HepG2 (cell line): ENCODE measurements around the gene SNN.

Experiments used
- BCL6 ChIP-seq: IDR thresholded peaks from 2 replicates; pipeline ENCODE4 v1.6.1; 2016; ENCODE audit warnings: missing genetic modification reagents, missing compliant biosample characterization
- CAMTA2 ChIP-seq: sonication (generic); formaldehyde crosslinking; IDR thresholded peaks from 2 replicates; pipeline ENCODE4 v1.4.0; 2020; ENCODE audit warnings: mild to moderate bottlenecking, missing genetic modification reagents, borderline replicate concordance
- CTCF ChIP-seq: sonication (generic); formaldehyde crosslinking; IDR thresholded peaks from 2 replicates; pipeline ENCODE4 v1.5.0; 2020; ENCODE audit warnings: mild to moderate bottlenecking, missing genetic modification reagents, moderate library complexity
- EP300 ChIP-seq, 3 experiments: sonication (generic) in 1 of 3; formaldehyde crosslinking in 1 of 3; IDR thresholded peaks; 2 replicates each; pipeline versions ENCODE4 v1.5.1 to v1.6.1; 2011 to 2020; ENCODE audit warnings: low read depth in 2 of 3, low read length in 2 of 3, borderline replicate concordance in 1 of 3, improper control_type of control experiment in 1 of 3, mild to moderate bottlenecking in 1 of 3, missing genetic modification reagents in 1 of 3, moderate library complexity in 1 of 3
- FOXM1 ChIP-seq: sonication (generic); formaldehyde crosslinking; IDR thresholded peaks from 2 replicates; pipeline ENCODE4 v1.5.0; 2020; ENCODE audit warnings: missing genetic modification reagents
- HNF4A ChIP-seq: sonication (generic); formaldehyde crosslinking; IDR thresholded peaks from 2 replicates; pipeline ENCODE4 v1.4.0; 2020; ENCODE audit warnings: missing genetic modification reagents
- HOXD1 ChIP-seq: sonication (generic); formaldehyde crosslinking; IDR thresholded peaks from 2 replicates; pipeline ENCODE4 v1.5.0; 2020; ENCODE audit warnings: missing genetic modification reagents
- PCBP2 ChIP-seq: fragments of 200-400 bp; formaldehyde crosslinking; optimal IDR thresholded peaks from 2 replicates; pipeline ENCODE3; 2018; ENCODE audit warnings: low read length, low read depth; ENCODE audit not compliant: poor library complexity, severe bottlenecking
- STAT5B ChIP-seq: sonication (generic); formaldehyde crosslinking; IDR thresholded peaks from 2 replicates; pipeline ENCODE4 v1.4.0; 2020; ENCODE audit warnings: missing genetic modification reagents
- TFAP4 ChIP-seq: sonication (generic); IDR thresholded peaks from 2 replicates; pipeline ENCODE4 v1.6.1; 2016; ENCODE audit warnings: low read depth, borderline replicate concordance
- ZBTB14 ChIP-seq: sonication (generic); formaldehyde crosslinking; IDR thresholded peaks from 2 replicates; pipeline ENCODE4 v1.4.0; 2020; ENCODE audit warnings: missing genetic modification reagents
- ZBTB20 ChIP-seq: sonication (generic); formaldehyde crosslinking; IDR thresholded peaks from 2 replicates; pipeline ENCODE4 v1.8.1; 2023; ENCODE audit warnings: missing genetic modification reagents, low read depth, mild to moderate bottlenecking, borderline replicate concordance
- ZNF124 ChIP-seq: sonication (generic); formaldehyde crosslinking; IDR thresholded peaks from 2 replicates; pipeline ENCODE4 v1.4.0; 2020; ENCODE audit warnings: missing genetic modification reagents
- ZNF7 ChIP-seq: IDR thresholded peaks from 2 replicates; pipeline ENCODE4 v1.6.1; 2016; ENCODE audit warnings: missing biosample characterization, missing genetic modification reagents

- TF ChIP-seq CAMTA2 (CRISPR knock-in tag) (no peak), FOXM1 (CRISPR knock-in tag) (no peak), EP300 (IDR thresholded peaks at IDR 0.05; ENCODE audit: low read depth in 2 of 2, low read length in 2 of 2) (no peak), EP300 (CRISPR knock-in tag; IDR thresholded peaks at IDR 0.05; ENCODE audit: borderline replicate concordance) (no peak), CTCF (CRISPR knock-in tag) (no peak), BCL6 (CRISPR knock-in tag) (no peak), HNF4A (CRISPR knock-in tag) (no peak), STAT5B (no peak), ZNF124 (CRISPR knock-in tag) (no peak), ZNF7 (no peak), HOXD1 (CRISPR knock-in tag) (no peak), ZBTB14 (CRISPR knock-in tag) (no peak), ZBTB20 (no peak), TFAP4 (no peak), PCBP2 (no peak)
Measured at GRCh38 chr16:11670171-11671131, 2.2 kb downstream of the SNN start.
